GM12878 (cell line): ENCODE results near the gene METRNL. TPM values are rescaled to one million over a fixed set of nuclear protein-coding genes. Genes with fewer than 3 reads are reported as not detected.

Experiments
- ATAC-seq: fragments of 200-7000 bp; cut with Tn5 transposase; 3 replicates; pipeline ENCODE4 v1.9.1; 2020; ENCODE audit warnings: mild to moderate bottlenecking, moderate library complexity
- BruUV-seq: library from RNA; stranded (reverse); fragments of 400-500 nt; replicated peaks from 2 replicates; lab custom pipeline; 2021; lab: Mats Ljungman, UMichigan
- CTCF ChIA-PET: fragments of 300-600 bp; sonication (Branson Sonifier 250); formaldehyde crosslinking; extraction: SDS; loops from one replicate; lab custom pipeline; 2021; ENCODE audit warnings: inconsistent platforms; lab: Yijun Ruan, JAX
- POLR2A ChIA-PET: fragments of 350-600 bp; formaldehyde crosslinking; extraction: SDS; loops from one replicate; lab custom pipeline; 2021; ENCODE audit warnings: inconsistent platforms; lab: Charles Lee
- RAD21 ChIA-PET: fragments of 300-600 bp; sonication (Branson Sonifier 250); formaldehyde crosslinking; loops from one replicate; lab custom pipeline; 2023; ENCODE audit warnings: antibody characterized with exemption; ENCODE audit not compliant: unreplicated experiment; lab: Charles Lee
- SMC1A ChIA-PET: fragments of 300-600 bp; sonication (Branson Sonifier 250); formaldehyde crosslinking; loops from one replicate; lab custom pipeline; 2023; ENCODE audit not compliant: unreplicated experiment, uncharacterized antibody; lab: Charles Lee
- DNase-seq: peaks from one replicate; pipeline ENCODE4 v3.0.0-alpha.2; 2011; ENCODE audit warnings: low read depth, low spot score
- FAIRE-seq: peaks from 3 replicates; lab custom pipeline; 2011; peaks lifted over from hg19 to GRCh38; lab: Jason Lieb, UNC
- H2AFZ ChIP-seq: 2 replicates; pipeline ENCODE4 v1.6.0; 2011; ENCODE audit warnings: low read depth, low read length, control low read depth; ENCODE audit not compliant: control insufficient read depth
- H3K27ac ChIP-seq: 2 replicates; pipeline ENCODE4 v1.5.1; 2011; ENCODE audit warnings: control low read depth; ENCODE audit not compliant: control insufficient read depth, insufficient read depth
- H3K27me3 ChIP-seq, 2 experiments: replicated peaks in 1 of 2; 2 replicates each; pipeline versions ENCODE4 v1.6.0 to v1.6.1; 2011; ENCODE audit warnings: low read length in 1 of 2; ENCODE audit not compliant: control insufficient read depth in 2 of 2, insufficient read depth in 2 of 2
- H3K36me3 ChIP-seq, 2 experiments: 2 replicates each; pipeline ENCODE4 v1.5.1; 2011; ENCODE audit warnings: low read length in 1 of 2; ENCODE audit not compliant: control insufficient read depth in 2 of 2, insufficient read depth in 2 of 2
- H3K4me1 ChIP-seq: 2 replicates; pipeline ENCODE4 v1.6.1; 2011; ENCODE audit warnings: mild to moderate bottlenecking, low read length, moderate library complexity, mixed read lengths; ENCODE audit not compliant: control insufficient read depth, insufficient read depth
- H3K4me2 ChIP-seq: 2 replicates; pipeline ENCODE4 v1.6.0; 2011; ENCODE audit warnings: control low read depth; ENCODE audit not compliant: control insufficient read depth, insufficient read depth
- H3K4me3 ChIP-seq: fragments of 200-600 bp; sonication (generic); 2 replicates; pipeline ENCODE4 v1.5.1; 2016
- H3K79me2 ChIP-seq: 2 replicates; pipeline ENCODE4 v1.6.0; 2011; ENCODE audit warnings: low read length; ENCODE audit not compliant: control insufficient read depth, insufficient read depth
- H3K9ac ChIP-seq: 2 replicates; pipeline ENCODE4 v1.8.0; 2011; ENCODE audit warnings: low read length, control low read depth, mixed read lengths; ENCODE audit not compliant: control insufficient read depth, insufficient read depth
- H3K9me3 ChIP-seq: replicated peaks from 3 replicates; pipeline ENCODE4 v1.5.1; 2011; ENCODE audit warnings: mild to moderate bottlenecking, low read length; ENCODE audit not compliant: control insufficient read depth, insufficient read depth
- H4K20me1 ChIP-seq: 2 replicates; pipeline ENCODE4 v1.6.0; 2011; ENCODE audit not compliant: control insufficient read depth, insufficient read depth
- CBX5 ChIP-seq: sonication (generic); IDR thresholded peaks from 2 replicates; pipeline ENCODE4 v1.6.1; 2016; ENCODE audit warnings: low read depth, moderate library complexity, mild to moderate bottlenecking, inconsistent platforms
- EGR1 ChIP-seq, 2 experiments: IDR thresholded peaks; 1 replicate in 1 of 2; 2 replicates in 1 of 2; pipeline ENCODE4 v1.6.1; 2011 to 2012; ENCODE audit warnings: low read depth in 2 of 2, low read length in 2 of 2, borderline replicate concordance in 1 of 2, mild to moderate bottlenecking in 1 of 2, moderate library complexity in 1 of 2
- FOXK2 ChIP-seq: fragments of 450-650 bp; IDR thresholded peaks from 2 replicates; pipeline ENCODE4 v1.6.1; 2017; ENCODE audit warnings: mild to moderate bottlenecking, moderate library complexity
- GABPA ChIP-seq: IDR thresholded peaks from 2 replicates; pipeline ENCODE4 v1.6.1; 2014; ENCODE audit warnings: antibody characterized with exemption, low read depth, mild to moderate bottlenecking, inconsistent platforms
- NRF1 ChIP-seq: conservative IDR thresholded peaks from 2 replicates; pipeline ENCODE4 v1.6.1; 2011; ENCODE audit warnings: mild to moderate bottlenecking, low read depth, low read length, improper control_type of control experiment
- SREBF1 ChIP-seq: IDR thresholded peaks from 2 replicates; pipeline ENCODE4 v1.6.1; 2012; ENCODE audit warnings: mild to moderate bottlenecking, low read length
- SREBF2 ChIP-seq: IDR thresholded peaks from 2 replicates; pipeline ENCODE4 v1.6.1; 2012; ENCODE audit warnings: mild to moderate bottlenecking, low read length
- SUZ12 ChIP-seq: fragments of 200-600 bp; sonication (generic); IDR thresholded peaks from one replicate; pipeline ENCODE4 v1.6.1; 2018; ENCODE audit warnings: antibody characterized with exemption, mild to moderate bottlenecking; ENCODE audit not compliant: unreplicated experiment
- WGBS: methylation state at CpG from one replicate; pipeline ENCODE4 v1.1.6; 2016; ENCODE audit warnings: low lambda C conversion rate; ENCODE audit not compliant: insufficient replicate concordance, insufficient coverage; ENCODE audit errors: missing lambda C conversion rate; 5-methylcytosine and 5-hydroxymethylcytosine counted together
- in situ Hi-C: fragments of 300-500 bp; cut with MboI; formaldehyde crosslinking; loops from 9 replicates; pipeline ENCODE4 v1.14.3; 2018; ENCODE audit warnings: mixed read lengths
- intact Hi-C: fragments of 100-400 bp; cut with micrococcal nuclease; formaldehyde crosslinking; loops from one replicate; pipeline ENCODE4 v1.14.2; 2022; ENCODE audit not compliant: unreplicated experiment
- polyA plus RNA-seq, 11 experiments: library from polyadenylated mRNA; depleted of rRNA in 4 of 11; unstranded in 6 of 11; stranded (reverse) in 5 of 11; fragments of >200 nt; fragmentation: Nextera tagmentation in 4 of 11; fragmentation: Illumina TruSeq in 1 of 11; extraction: Ambion mirVana in 4 of 11; extraction: Trizol in 1 of 11; gene quantifications; 1 replicate in 1 of 11; 2 replicates in 10 of 11; pipeline versions ENCODE4 v1.2.1 to v1.2.3, GENCODE V29; 2011 to 2016; ENCODE audit warnings: inconsistent platforms in 2 of 11, missing spikeins in 2 of 11, low read depth in 1 of 11
- total RNA-seq, 4 experiments: library from RNA; depleted of rRNA in 3 of 4; stranded (reverse); fragments of >200 nt in 3 of 4; fragmentation: Illumina TruSeq in 1 of 4; extraction: Trizol in 1 of 4; gene quantifications; 2 replicates each; pipeline versions ENCODE4 v1.2.1 to v1.2.3, GENCODE V29; 2013 to 2021
- TF ChIP-seq, protein P1 (sequence below): fragments of 450-650 bp; formaldehyde crosslinking; IDR thresholded peaks from 2 replicates; pipeline ENCODE4 v1.4.0; 2020; ENCODE audit warnings: mild to moderate bottlenecking, moderate library complexity

The METRNL gene
- total and polyA plus RNA-seq, 10 of the 15 experiments (the other 5 are each of a cell fraction or from before 2014, with no cell fraction given) = 0.05 to 3.7 (median 0.48) TPM; not detected in 2

DNA sequence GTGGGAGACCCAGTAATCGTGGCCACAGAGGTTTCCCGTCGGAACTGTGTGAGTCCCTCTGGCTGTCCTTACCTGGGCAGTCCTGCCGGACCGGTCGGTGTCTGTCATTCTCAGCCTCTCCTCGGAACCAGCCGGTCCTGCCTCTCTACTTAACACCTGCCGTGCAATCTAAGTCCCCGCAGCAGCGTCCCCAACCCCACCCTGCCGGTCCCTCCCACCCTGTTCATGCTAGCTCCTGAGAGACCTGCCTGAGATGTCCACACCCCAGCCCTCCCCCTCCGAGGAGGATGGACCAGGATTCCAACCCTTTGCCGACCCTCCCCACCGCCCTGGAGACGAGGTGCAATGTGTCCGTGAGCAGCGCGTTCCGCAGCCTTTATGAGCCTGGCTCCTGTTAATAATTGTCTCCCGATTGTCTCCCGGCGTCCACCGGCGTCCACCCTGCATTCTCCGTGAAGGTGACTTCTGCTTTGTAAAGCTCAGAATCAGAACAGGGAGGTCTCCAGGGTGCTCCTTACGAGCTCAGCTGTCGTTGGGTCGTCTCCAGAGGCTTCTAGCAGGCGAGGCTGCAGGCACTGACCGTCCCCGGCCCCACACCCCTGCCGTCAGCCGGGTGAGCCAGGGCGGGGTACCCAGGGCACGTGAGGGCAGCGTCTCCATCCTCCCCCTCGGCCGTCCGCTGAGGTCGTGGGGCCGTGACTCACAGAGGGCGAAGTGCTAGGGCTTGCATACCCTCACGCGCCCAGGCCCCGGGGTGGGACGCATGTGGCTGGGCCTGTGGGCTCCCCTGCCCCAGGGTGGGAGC lies 10.1 kb downstream of the METRNL start:
- FAIRE-seq (no peak), DNase-seq (no peak)
- intact Hi-C loops (no loop called here), in situ Hi-C loops (no loop called here)
- H3K9ac ChIP-seq = no peak overlapping the region
- SMC1A ChIA-PET = no interaction called here
- no peak overlapping the region for H2AFZ ChIP-seq
- RAD21 ChIA-PET = no interaction called here
- BruUV-seq = no TSS peak
- no peaks in the 10 kb centered on the region for H4K20me1 ChIP-seq
- 79% methylated on average over 44 of the region's 47 CpGs for WGBS
- H3K79me2 ChIP-seq = no peaks in the 10 kb centered on the region
- no peak overlapping the region for H3K27ac ChIP-seq
- no peaks in the 10 kb centered on the region for H3K27me3 ChIP-seq
- TF ChIP-seq FOXK2 = no peak
- TF ChIP-seq, all 136 proteins: peak for 0
- CTCF ChIA-PET = no interaction called here
- Histone ChIP-seq H3K4me1 (no peaks in the 10 kb centered on the region), H3K4me2 (no peak overlapping the region), H3K4me3 (no peak overlapping the region), H3K36me3 (no peaks in the 10 kb centered on the region), H3K9me3 (no peaks in the 10 kb centered on the region)
- ATAC-seq = no peak
- POLR2A ChIA-PET = no interaction called here

- ChIA-PET POLR2A (no interaction called here), SMC1A (no interaction called here), RAD21 (no interaction called here), CTCF (no interaction called here)
- Histone ChIP-seq H4K20me1 (no peaks in the 10 kb centered on the region), H2AFZ (no peak overlapping the region), H3K36me3 (no peaks in the 10 kb centered on the region), H3K79me2 (no peaks in the 10 kb centered on the region), H3K9ac (no peak overlapping the region), H3K4me1 (no peaks in the 10 kb centered on the region), H3K27ac (no peak overlapping the region), H3K9me3 (no peaks in the 10 kb centered on the region), H3K4me2 (no peak overlapping the region), H3K4me3 (no peak overlapping the region), H3K27me3 (no peaks in the 10 kb centered on the region)
- 69% methylated on average over 28 of the region's 32 CpGs for WGBS
- ATAC-seq (no peak), FAIRE-seq (no peak), DNase-seq (no peak)
- intact Hi-C loops (no loop called here), in situ Hi-C loops (no loop called here)
- no TSS peak for BruUV-seq
- TF ChIP-seq GABPA = no peak
- no peak for TF ChIP-seq EGR1 (IDR thresholded peaks at IDR 0.05; ENCODE audit: borderline replicate concordance in 1 of 2, low read depth in 2 of 2, low read length in 2 of 2)
- TF ChIP-seq NRF1 = no peak
- no peak for TF ChIP-seq SREBF2
- no peak for TF ChIP-seq SREBF1
- no peak for TF ChIP-seq CBX5
- TF ChIP-seq, protein P1, sequence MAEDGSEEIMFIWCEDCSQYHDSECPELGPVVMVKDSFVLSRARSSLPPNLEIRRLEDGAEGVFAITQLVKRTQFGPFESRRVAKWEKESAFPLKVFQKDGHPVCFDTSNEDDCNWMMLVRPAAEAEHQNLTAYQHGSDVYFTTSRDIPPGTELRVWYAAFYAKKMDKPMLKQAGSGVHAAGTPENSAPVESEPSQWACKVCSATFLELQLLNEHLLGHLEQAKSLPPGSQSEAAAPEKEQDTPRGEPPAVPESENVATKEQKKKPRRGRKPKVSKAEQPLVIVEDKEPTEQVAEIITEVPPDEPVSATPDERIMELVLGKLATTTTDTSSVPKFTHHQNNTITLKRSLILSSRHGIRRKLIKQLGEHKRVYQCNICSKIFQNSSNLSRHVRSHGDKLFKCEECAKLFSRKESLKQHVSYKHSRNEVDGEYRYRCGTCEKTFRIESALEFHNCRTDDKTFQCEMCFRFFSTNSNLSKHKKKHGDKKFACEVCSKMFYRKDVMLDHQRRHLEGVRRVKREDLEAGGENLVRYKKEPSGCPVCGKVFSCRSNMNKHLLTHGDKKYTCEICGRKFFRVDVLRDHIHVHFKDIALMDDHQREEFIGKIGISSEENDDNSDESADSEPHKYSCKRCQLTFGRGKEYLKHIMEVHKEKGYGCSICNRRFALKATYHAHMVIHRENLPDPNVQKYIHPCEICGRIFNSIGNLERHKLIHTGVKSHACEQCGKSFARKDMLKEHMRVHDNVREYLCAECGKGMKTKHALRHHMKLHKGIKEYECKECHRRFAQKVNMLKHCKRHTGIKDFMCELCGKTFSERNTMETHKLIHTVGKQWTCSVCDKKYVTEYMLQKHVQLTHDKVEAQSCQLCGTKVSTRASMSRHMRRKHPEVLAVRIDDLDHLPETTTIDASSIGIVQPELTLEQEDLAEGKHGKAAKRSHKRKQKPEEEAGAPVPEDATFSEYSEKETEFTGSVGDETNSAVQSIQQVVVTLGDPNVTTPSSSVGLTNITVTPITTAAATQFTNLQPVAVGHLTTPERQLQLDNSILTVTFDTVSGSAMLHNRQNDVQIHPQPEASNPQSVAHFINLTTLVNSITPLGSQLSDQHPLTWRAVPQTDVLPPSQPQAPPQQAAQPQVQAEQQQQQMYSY (CRISPR knock-in tag) = no peak
- no peak for TF ChIP-seq SUZ12
These were observed 11.2 kb downstream of the METRNL start for GRCh38 chr17:83090444-83091256.
